Measurements from ENCODE around the gene AGO1. TPM values are rescaled to one million over a fixed set of nuclear protein-coding genes. Genes with fewer than 3 reads are reported as not detected.

The AGO1 gene
- total and polyA plus RNA-seq, 2 of the 8 experiments (the other 6 are each of a cell fraction or from before 2014, with no cell fraction given): 15.1 to 73.7 TPM

- Histone ChIP-seq H3K4ac (replicated peaks; ENCODE audit: insufficient read length, low read depth, low read length) (no peak overlapping the region), H4K8ac (ENCODE audit: extremely low read depth, insufficient read depth, low read length) (no peak overlapping the region), H3K4me1 (replicated peaks in 1 of 4; ENCODE audit: control insufficient read depth in 3 of 4, insufficient read depth in 4 of 4, low read length in 3 of 4) (no peaks in the 10 kb centered on the region), H3K23ac (ENCODE audit: insufficient read length) (no peak overlapping the region), H2BK120ac (replicated peaks; ENCODE audit: low read depth, low read length) (no peak overlapping the region), H3K18ac (ENCODE audit: extremely low read depth, low read length) (no peak overlapping the region), H3K23me2 (ENCODE audit: low read depth, low read length) (no peaks in the 10 kb centered on the region), H3K36me3 (ENCODE audit: control insufficient read depth in 2 of 4, insufficient read depth in 4 of 4, low read length in 3 of 4) (peaks cover 36 to 74% (median 62%) of the 10 kb centered on the region in 4 experiments), H3K79me2 (ENCODE audit: control insufficient read depth in 1 of 2, insufficient read depth in 2 of 2, low read length in 2 of 2) (no peaks in the 10 kb centered on the region), H3K79me1 (ENCODE audit: low read depth, low read length) (no peaks in the 10 kb centered on the region), H3K9ac (replicated peaks in 1 of 4; ENCODE audit: extremely low read depth in 1 of 4, low read depth in 3 of 4, low read length in 3 of 4) (no peak overlapping the region), H3K56ac (replicated peaks; ENCODE audit: insufficient read length, low read depth, low read length) (no peak overlapping the region), H2BK15ac (ENCODE audit: low read length) (no peak overlapping the region), H4K5ac (ENCODE audit: insufficient read length, low read depth, low read length) (no peak overlapping the region), H2BK12ac (ENCODE audit: low read depth, low read length) (no peak overlapping the region), H3K4me3 (ENCODE audit: extremely low read depth in 1 of 4, insufficient read depth in 2 of 4, low read depth in 3 of 4, low read length in 4 of 4) (no peak overlapping the region), H2AFZ (ENCODE audit: low read length) (no peak overlapping the region), H2BK20ac (ENCODE audit: low read length) (no peak overlapping the region), H3K27me3 (replicated peaks in 1 of 4; ENCODE audit: control insufficient read depth in 3 of 4, extremely low read depth in 1 of 4, insufficient read depth in 3 of 4, low read length in 3 of 4) (no peaks in the 10 kb centered on the region; a peak in 1 of 7 replicates), H4K91ac (replicated peaks; ENCODE audit: insufficient read length, low read length) (no peak overlapping the region), H2BK5ac (ENCODE audit: low read depth, low read length) (no peak overlapping the region), H3K27ac (ENCODE audit: low read depth, low read length) (no peak overlapping the region), H4K20me1 (replicated peaks in 1 of 2; ENCODE audit: control insufficient read depth in 1 of 2, insufficient read depth in 2 of 2, low read length in 2 of 2) (peaks cover 0 to 13% of the 10 kb centered on the region in 2 experiments), H3K4me2 (ENCODE audit: insufficient read depth in 1 of 2, low read depth in 2 of 2, low read length in 2 of 2) (no peak overlapping the region), H3K9me3 (ENCODE audit: insufficient read depth in 2 of 2, low read depth in 1 of 2, low read length in 1 of 2) (no peaks in the 10 kb centered on the region), H3K14ac (ENCODE audit: insufficient read length) (no peak overlapping the region), H2AK5ac (ENCODE audit: low read depth, low read length) (no peak overlapping the region)
- no peak for FAIRE-seq
- ChIA-PET CTCF (ENCODE audit: partially characterized antibody) (interaction anchor here (0.6 to 1.2 kb wide), 2 partner anchors 16 to 33 kb away, joined by 3 read pairs; partner anchors contain the start of gene AGO1), POLR2A (ENCODE audit: partially characterized antibody) (interaction anchor here (2.7 kb wide), 1 partner anchor 12 kb away, joined by 12 read pairs; no protein-coding TSS in a partner anchor)
- DNase-seq (ENCODE audit: low read depth in 1 of 2, low spot score in 2 of 2): no peak
- WGBS, 2 experiments (ENCODE audit: extremely low coverage in 1 of 2, insufficient coverage in 1 of 2, insufficient read length in 1 of 2, insufficient replicate concordance in 2 of 2, low coverage in 1 of 2, low lambda C conversion rate in 2 of 2, missing lambda C conversion rate in 1 of 2): 90% methylated on average over 2 of the region's 2 CpGs; no CpG with 5 or more reads in 1 of the 2 experiments
Observed at GRCh38 chr1:35915693-35916092, 32.7 kb downstream of the AGO1 start.
